RKO (cell line): ENCODE results near the gene ERBB4.
"Not testable (repeated sequence)": the region's sequence is repeated elsewhere in the genome, so short reads cannot be mapped to it uniquely, and the experiment has no call there.

ENCODE experiments used
- DNase-seq: peaks from one replicate; pipeline ENCODE4 v3.0.0-alpha.2; 2016; ENCODE audit warnings: low spot score

The ERBB4 gene

GRCh38 chr2:212528106-212528856 is 10.3 kb downstream of the ERBB4 start:
- no peak for DNase-seq

GRCh38 chr2:212526059-212526458 is 12.5 kb downstream of the ERBB4 start:
- no peak for DNase-seq

- no peak for DNase-seq
These were observed 14.8 kb downstream of the ERBB4 start for GRCh38 chr2:212523756-212524155.

- DNase-seq: peak; percentile 40
These were observed 18.3 kb downstream of the ERBB4 start for GRCh38 chr2:212520340-212520739.

GRCh38 chr2:212517693-212518092 is 20.9 kb downstream of the ERBB4 start:
- DNase-seq: no peak

GRCh38 chr2:212505586-212505985 is 33.0 kb downstream of the ERBB4 start:
- no peak for DNase-seq

- no peak for DNase-seq
These were observed 43.6 kb downstream of the ERBB4 start for GRCh38 chr2:212495046-212495445.

- DNase-seq: no peak
These were observed 44.1 kb downstream of the ERBB4 start for GRCh38 chr2:212494418-212495020.

- DNase-seq: no peak
These were observed 48.8 kb downstream of the ERBB4 start for GRCh38 chr2:212489719-212490346.

- DNase-seq: no peak
These were observed 50.0 kb downstream of the ERBB4 start for GRCh38 chr2:212488611-212489010.

GRCh38 chr2:212484563-212485080 is 54.0 kb downstream of the ERBB4 start:
- no peak for DNase-seq

- no peak for DNase-seq
These were observed 58.2 kb downstream of the ERBB4 start for GRCh38 chr2:212480447-212480846.

- DNase-seq: no peak
These were observed 61.0 kb downstream of the ERBB4 start for GRCh38 chr2:212477571-212477970.

GRCh38 chr2:212473211-212473610 is 65.4 kb downstream of the ERBB4 start:
- DNase-seq: no peak

GRCh38 chr2:212467551-212467950 is 71.1 kb downstream of the ERBB4 start:
- not testable (repeated sequence) for DNase-seq

- no peak for DNase-seq
These were observed 73.1 kb downstream of the ERBB4 start for GRCh38 chr2:212465456-212465855.

- DNase-seq: not testable (repeated sequence)
These were observed 76.9 kb downstream of the ERBB4 start for GRCh38 chr2:212461708-212462107.

GRCh38 chr2:212454149-212454548 is 84.5 kb downstream of the ERBB4 start:
- no peak for DNase-seq

- DNase-seq: no peak
These were observed 86.8 kb downstream of the ERBB4 start for GRCh38 chr2:212451786-212452231.

GRCh38 chr2:212448698-212449097 is 89.9 kb downstream of the ERBB4 start:
- DNase-seq: no peak

- no peak for DNase-seq
These were observed 96.8 kb downstream of the ERBB4 start for GRCh38 chr2:212441821-212442220.

GRCh38 chr2:212441141-212441540 is 97.5 kb downstream of the ERBB4 start:
- DNase-seq: no peak
